Measurements from ENCODE around the gene GTPBP4.

- TF ChIP-seq CTCF (IDR thresholded peaks at IDR 0.05 in 8 of 11, conservative IDR thresholded peaks at IDR 0.05 in 3 of 11) (no peak), POLR2A (IDR thresholded peaks at IDR 0.05) (no peak), POLR2AphosphoS5 (IDR thresholded peaks at IDR 0.05) (no peak)
Measured at GRCh38 chr10:958106-958505, 30.1 kb upstream of the GTPBP4 start.

All from spleen (tissue), 7 donors.